Peyer's patch (tissue), 4 donors: ENCODE data around the gene CXorf49. TPM values are rescaled to one million over a fixed set of nuclear protein-coding genes. Genes with fewer than 3 reads are reported as not detected.
"Not testable (repeated sequence)": the region's sequence is repeated elsewhere in the genome, so short reads cannot be mapped to it uniquely, and the experiment has no call there.

ENCODE experiments used
- DNase-seq, 3 donors: peaks; one replicate each; pipeline ENCODE4 v3.0.0-alpha.2; 2017 to 2019
- H3K27ac ChIP-seq, 4 donors: fragments of 200-600 bp; sonication (generic); one replicate each; pipeline ENCODE4 v1.5.1; 2016 to 2019
- H3K27me3 ChIP-seq, 2 donors: fragments of 200-600 bp; sonication (generic); one replicate each; pipeline ENCODE4 v1.5.1; 2019
- H3K36me3 ChIP-seq, 3 donors: fragments of 200-600 bp; sonication (generic); one replicate each; pipeline ENCODE4 v1.5.1; 2016 to 2019
- H3K4me1 ChIP-seq, 4 donors: fragments of 200-600 bp; sonication (generic); one replicate each; pipeline ENCODE4 v1.5.1; 2016 to 2019
- H3K4me3 ChIP-seq, 4 donors: fragments of 200-600 bp; sonication (generic); 1 replicate in 3 of 4; 2 replicates in 1 of 4; pipeline ENCODE4 v1.5.1; 2016 to 2019; ENCODE audit warnings: mild to moderate bottlenecking in 1 of 4
- H3K9me3 ChIP-seq, 4 donors: fragments of 200-600 bp; sonication (generic); one replicate each; pipeline ENCODE4 v1.5.1; 2016 to 2019; ENCODE audit warnings: mild to moderate bottlenecking in 1 of 4
- total RNA-seq, 4 donors: library from RNA; depleted of rRNA; stranded (reverse); fragments of >200 nt; gene quantifications; one replicate each; pipeline ENCODE4 v1.1.0, GENCODE V29; 2016

Gene CXorf49
- total RNA-seq, result not detected

DNA sequence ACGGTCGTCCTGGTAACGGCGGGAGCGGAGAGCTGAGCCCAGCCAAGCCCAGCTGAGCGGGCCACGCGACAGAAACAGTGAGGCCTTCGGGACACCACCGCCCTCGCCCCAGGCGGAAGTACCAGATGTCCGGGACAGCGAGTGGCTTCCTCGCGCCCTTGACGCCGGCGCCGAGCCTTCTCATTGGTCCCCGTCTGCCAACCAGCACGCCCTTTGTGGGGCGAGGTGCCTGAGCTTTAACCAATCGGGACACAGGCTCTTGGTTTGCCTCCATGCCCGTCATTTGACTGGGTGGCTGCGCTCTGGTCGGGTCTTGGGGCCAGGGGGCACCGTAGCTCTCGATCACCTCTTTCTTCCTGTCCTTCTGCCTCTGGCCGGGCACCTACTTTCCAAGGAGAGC, at the start of gene CXorf49:
CXorf49 (minus strand) TSS at position 101 of the 400 bp plus-strand sequence. CDS start 134 bp downstream, outside the sequence.
- not testable (repeated sequence) for H3K4me1 ChIP-seq, H3K27ac ChIP-seq, H3K27me3 ChIP-seq, H3K36me3 ChIP-seq, H3K9me3 ChIP-seq, H3K4me3 ChIP-seq, DNase-seq

GRCh38 chrX:71767134-71767533, 49.0 kb upstream of the CXorf49 start:
- H3K9me3 ChIP-seq, H3K27ac ChIP-seq, DNase-seq, H3K4me3 ChIP-seq, H3K27me3 ChIP-seq, H3K4me1 ChIP-seq, H3K36me3 ChIP-seq: not testable (repeated sequence)

DNA sequence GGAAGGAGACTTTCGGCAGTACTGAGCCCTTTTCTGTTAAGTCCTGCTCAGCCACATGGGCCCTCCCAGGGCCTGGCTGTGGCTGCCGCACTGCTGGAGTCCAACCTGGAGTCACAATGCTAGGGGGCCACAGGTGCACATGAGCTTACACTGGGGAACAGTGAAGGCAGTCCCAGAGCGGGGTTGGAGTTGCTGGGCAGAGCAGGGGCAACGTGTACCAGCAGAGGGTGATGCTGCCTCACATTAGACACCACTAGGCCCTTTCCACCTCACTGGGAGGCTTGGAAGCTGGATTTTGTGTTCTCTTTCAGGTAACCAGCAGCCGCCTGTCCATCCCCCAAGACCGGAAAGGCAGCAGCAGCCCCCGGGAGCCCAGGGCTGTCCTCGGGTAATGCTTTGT, 47.5 kb upstream of the CXorf49 start:
- not testable (repeated sequence) for H3K27ac ChIP-seq, H3K36me3 ChIP-seq, H3K4me3 ChIP-seq, H3K27me3 ChIP-seq, H3K4me1 ChIP-seq, H3K9me3 ChIP-seq, DNase-seq

DNA sequence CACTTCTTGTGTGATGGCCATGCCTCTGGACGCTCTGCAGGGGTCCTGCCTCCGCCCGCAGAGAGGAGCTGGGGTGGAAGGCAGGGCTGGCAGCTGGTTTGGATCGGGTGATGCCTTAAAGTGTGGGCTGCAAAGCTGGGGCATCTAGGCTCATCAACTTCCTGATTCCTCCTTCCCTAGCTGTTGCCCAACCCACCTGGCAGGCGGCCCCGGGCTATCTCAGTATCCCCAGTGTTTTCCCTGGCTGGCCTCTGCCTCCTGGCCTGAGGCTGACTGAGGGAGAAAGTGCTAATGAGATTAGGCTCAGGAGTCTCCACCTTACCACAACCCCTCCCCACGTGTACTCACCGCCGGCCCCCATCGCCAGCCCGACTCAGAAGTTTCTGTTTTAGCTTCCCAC, 46.7 kb upstream of the CXorf49 start:
- H3K4me1 ChIP-seq, H3K27me3 ChIP-seq, H3K36me3 ChIP-seq, DNase-seq, H3K9me3 ChIP-seq, H3K27ac ChIP-seq, H3K4me3 ChIP-seq: not testable (repeated sequence)

DNA sequence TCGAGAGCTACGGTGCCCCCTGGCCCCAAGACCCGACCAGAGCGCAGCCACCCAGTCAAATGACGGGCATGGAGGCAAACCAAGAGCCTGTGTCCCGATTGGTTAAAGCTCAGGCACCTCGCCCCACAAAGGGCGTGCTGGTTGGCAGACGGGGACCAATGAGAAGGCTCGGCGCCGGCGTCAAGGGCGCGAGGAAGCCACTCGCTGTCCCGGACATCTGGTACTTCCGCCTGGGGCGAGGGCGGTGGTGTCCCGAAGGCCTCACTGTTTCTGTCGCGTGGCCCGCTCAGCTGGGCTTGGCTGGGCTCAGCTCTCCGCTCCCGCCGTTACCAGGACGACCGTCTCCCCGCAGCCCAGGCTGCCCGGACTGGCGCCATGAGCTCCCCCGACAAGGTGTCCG, 45.0 kb upstream of the CXorf49 start, which contains the start of gene CXorf49B:
CXorf49B (plus strand) TSS at position 301 of the 400 bp plus-strand sequence; CDS start at position 376, 75 bp downstream.
- not testable (repeated sequence) for H3K4me1 ChIP-seq, H3K27ac ChIP-seq, H3K4me3 ChIP-seq, H3K27me3 ChIP-seq, H3K36me3 ChIP-seq, DNase-seq, H3K9me3 ChIP-seq

- DNase-seq, H3K27me3 ChIP-seq, H3K27ac ChIP-seq, H3K4me3 ChIP-seq, H3K36me3 ChIP-seq, H3K9me3 ChIP-seq, H3K4me1 ChIP-seq: not testable (repeated sequence)
Measured at GRCh38 chrX:71760688-71761281, 42.7 kb upstream of the CXorf49 start.

DNA sequence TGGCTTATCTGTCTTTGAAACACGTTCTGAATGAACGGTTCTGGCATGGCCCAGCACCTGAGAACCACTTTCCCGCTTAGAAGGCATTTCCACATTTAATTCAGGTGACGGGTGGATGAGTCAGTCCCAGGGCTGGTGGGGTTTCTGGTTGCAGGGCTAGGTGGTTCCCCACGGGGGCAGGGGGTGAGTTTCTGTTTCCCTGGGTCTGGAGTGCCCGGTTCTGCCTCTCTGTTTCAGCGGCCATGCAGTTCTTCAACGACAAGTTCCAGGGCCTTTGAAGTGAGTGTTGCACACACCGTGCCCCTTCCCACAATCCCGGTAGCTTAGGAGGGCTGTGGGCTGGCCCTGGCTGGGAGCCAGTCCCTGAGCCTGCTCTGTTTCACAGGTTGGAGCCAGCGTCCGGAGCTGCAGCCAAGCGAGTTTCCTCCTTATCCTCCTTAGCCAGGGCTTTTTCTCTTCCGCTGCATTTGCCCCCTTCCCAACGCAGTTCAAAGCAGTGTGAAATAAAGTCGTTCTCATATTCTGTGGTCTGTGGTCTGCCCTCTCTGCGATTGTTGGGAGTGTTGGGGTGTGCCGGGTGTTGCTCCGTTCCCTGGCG, 2.3 kb upstream of the CXorf49 start:
- DNase-seq, H3K4me1 ChIP-seq, H3K27ac ChIP-seq, H3K4me3 ChIP-seq, H3K27me3 ChIP-seq, H3K9me3 ChIP-seq, H3K36me3 ChIP-seq: not testable (repeated sequence)

GRCh38 chrX:71719195-71719594, 1.1 kb upstream of the CXorf49 start:
- not testable (repeated sequence) for H3K4me3 ChIP-seq, H3K27me3 ChIP-seq, H3K36me3 ChIP-seq, H3K27ac ChIP-seq, H3K9me3 ChIP-seq, DNase-seq, H3K4me1 ChIP-seq

- not testable (repeated sequence) for H3K27me3 ChIP-seq, H3K27ac ChIP-seq, H3K4me3 ChIP-seq, H3K4me1 ChIP-seq, DNase-seq, H3K36me3 ChIP-seq, H3K9me3 ChIP-seq
Measured at GRCh38 chrX:71716323-71716722, 1.8 kb downstream of the CXorf49 start.

DNA sequence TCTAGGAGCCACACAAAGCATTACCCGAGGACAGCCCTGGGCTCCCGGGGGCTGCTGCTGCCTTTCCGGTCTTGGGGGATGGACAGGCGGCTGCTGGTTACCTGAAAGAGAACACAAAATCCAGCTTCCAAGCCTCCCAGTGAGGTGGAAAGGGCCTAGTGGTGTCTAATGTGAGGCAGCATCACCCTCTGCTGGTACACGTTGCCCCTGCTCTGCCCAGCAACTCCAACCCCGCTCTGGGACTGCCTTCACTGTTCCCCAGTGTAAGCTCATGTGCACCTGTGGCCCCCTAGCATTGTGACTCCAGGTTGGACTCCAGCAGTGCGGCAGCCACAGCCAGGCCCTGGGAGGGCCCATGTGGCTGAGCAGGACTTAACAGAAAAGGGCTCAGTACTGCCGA, 2.5 kb downstream of the CXorf49 start:
- not testable (repeated sequence) for H3K27me3 ChIP-seq, H3K27ac ChIP-seq, DNase-seq, H3K4me3 ChIP-seq, H3K36me3 ChIP-seq, H3K9me3 ChIP-seq, H3K4me1 ChIP-seq

DNA sequence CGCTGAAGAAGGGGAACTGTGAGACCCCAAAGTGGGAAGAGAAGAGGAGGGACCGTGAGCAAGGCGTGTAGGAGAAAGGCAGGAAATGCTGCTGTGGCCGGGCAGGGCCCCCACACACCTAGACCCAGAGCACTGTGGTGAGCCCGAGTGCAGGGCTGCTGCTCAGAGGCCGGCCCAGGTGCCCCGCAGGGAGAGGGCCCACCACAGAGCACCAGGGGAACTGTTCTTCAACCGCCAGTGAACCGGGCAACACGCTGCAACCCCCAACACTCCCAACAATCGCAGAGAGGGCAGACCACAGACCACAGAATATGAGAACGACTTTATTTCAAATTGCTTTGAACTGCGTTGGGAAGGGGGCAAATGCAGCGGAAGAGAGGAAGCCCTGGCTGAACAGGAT, 4.0 kb downstream of the CXorf49 start:
- DNase-seq, result not testable (repeated sequence)

GRCh38 chrX:71702853-71703252, 15.2 kb downstream of the CXorf49 start:
- H3K4me3 ChIP-seq, DNase-seq, H3K9me3 ChIP-seq, H3K4me1 ChIP-seq, H3K27me3 ChIP-seq, H3K27ac ChIP-seq, H3K36me3 ChIP-seq: not testable (repeated sequence)

More for the DNA sequence above, 4.0 kb downstream of the CXorf49 start:
- not testable (repeated sequence) for H3K27ac ChIP-seq, H3K27me3 ChIP-seq, H3K9me3 ChIP-seq, H3K4me1 ChIP-seq, H3K4me3 ChIP-seq, H3K36me3 ChIP-seq

DNA sequence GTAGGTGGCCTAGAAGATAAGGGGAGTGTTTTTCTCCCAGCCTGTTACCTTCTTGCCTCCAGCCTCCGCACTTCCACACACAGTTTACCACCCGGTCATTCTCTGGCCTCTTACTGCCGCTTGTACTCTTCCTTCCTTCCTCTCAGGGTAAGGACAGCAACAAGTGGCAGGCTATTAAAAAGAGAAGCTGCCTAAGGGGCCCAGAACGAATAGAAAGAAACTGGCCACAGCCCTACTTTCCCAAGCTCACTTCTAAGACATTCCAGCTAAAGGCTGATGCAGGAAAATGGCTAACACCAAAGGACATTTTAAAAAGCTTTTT, 19.1 kb downstream of the CXorf49 start:
- H3K4me1 ChIP-seq, H3K9me3 ChIP-seq, H3K36me3 ChIP-seq, H3K27me3 ChIP-seq, DNase-seq, H3K4me3 ChIP-seq, H3K27ac ChIP-seq: not testable (repeated sequence)

DNA sequence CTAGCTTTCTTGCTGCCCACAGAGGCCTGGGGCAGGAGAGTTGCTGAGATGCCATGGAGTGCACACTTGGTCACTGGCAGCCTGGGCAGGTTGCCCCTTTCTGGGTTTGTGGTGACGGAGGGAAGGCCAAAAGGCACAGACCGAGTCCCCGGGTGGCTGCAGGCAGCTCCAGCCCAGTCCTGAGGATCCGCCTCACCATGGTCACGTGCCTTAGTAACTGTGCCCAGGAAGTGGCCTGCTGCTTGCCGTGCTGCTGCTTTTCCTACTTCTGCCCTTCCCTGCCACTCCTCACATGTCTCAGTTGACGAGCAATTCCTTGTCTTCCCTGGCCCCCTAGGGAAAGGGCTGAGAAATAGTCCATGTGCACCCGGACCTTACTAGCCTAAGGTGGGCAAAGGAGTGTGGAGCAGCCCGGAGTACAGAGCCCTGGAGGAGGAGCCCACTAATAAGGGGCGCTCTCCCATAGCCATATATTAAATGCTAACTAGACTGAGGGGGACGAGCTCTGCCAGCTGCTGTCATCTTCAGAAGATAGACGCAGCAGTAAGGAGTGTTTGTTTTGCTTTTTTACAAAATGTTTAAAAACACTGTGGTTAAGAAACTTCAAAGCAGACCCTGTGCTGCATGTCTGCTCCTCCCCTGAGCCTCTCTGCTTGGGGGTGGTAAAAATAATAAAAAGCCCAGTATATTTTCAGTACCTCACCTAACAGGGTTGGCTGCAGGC, 19.6 kb downstream of the CXorf49 start:
- not testable (repeated sequence) for H3K27me3 ChIP-seq, H3K4me3 ChIP-seq, H3K9me3 ChIP-seq, H3K27ac ChIP-seq, H3K4me1 ChIP-seq, DNase-seq, H3K36me3 ChIP-seq

DNA sequence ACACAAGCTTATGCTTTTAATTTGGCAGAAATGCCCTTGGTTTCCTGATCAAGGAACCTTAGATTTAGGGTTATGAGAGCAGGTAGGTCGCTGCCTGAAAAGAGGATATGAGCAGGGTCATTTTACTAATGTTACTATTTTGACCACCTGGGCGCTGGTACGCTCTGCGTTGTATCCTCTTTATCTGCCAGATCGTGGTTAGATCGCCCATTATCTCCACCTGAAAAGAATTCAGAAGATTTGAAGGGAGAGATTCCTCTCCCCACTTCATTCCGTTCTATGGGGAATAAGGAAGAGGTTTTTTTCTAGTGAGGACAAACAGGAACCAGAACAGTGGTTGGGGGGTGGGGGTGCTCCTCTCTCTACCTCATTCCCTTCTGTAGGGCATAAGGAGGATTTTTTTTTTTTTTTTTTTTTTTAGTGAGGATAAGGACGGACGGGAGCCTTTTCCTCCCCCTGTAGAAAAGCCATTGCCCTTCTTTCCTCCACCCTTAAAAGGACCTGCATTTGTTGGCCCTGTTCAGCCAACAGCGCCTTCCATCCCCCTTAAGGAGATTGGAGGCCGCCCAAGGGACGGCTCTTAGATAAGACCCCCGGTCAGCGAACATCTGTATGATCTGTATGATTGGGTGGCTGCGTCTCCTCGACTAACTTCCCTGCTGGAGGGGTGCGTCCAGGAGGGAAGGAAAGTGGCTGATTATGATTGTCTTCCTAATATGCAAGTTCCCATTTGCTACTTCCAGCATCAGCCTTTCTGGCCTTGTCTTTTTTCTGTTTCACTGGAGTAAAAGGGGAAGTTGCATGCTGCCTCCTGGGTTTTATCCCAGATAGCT, 20.4 kb downstream of the CXorf49 start:
- not testable (repeated sequence) for DNase-seq, H3K27ac ChIP-seq, H3K27me3 ChIP-seq, H3K4me1 ChIP-seq, H3K4me3 ChIP-seq, H3K36me3 ChIP-seq, H3K9me3 ChIP-seq
